Panc1 (cell line): Measurements from ENCODE around the gene SH3BP4. TPM values are rescaled to one million over a fixed set of nuclear protein-coding genes. Genes with fewer than 3 reads are reported as not detected.

ENCODE experiments used
- ATAC-seq: fragments of 200-7000 bp; cut with Tn5 transposase; 2 replicates; pipeline ENCODE4 v1.9.1; 2020; ENCODE audit warnings: mild to moderate bottlenecking, moderate library complexity
- BruUV-seq: library from RNA; stranded (reverse); fragments of 400-500 nt; replicated peaks from 2 replicates; lab custom pipeline; 2021; lab: Mats Ljungman, UMichigan
- CTCF ChIA-PET: fragments of 300-600 bp; sonication (Branson Sonifier 250); formaldehyde crosslinking; loops from one replicate; lab custom pipeline; 2022; ENCODE audit warnings: antibody characterized with exemption; lab: Charles Lee
- POLR2A ChIA-PET: fragments of 300-600 bp; sonication (Branson Sonifier 250); formaldehyde crosslinking; loops from one replicate; lab custom pipeline; 2022; ENCODE audit warnings: antibody characterized with exemption; lab: Charles Lee
- DNase-seq: peaks from one replicate; pipeline ENCODE4 v3.0.0-alpha.2; 2010; ENCODE audit warnings: low read depth, low spot score
- H3K27ac ChIP-seq: 2 replicates; pipeline ENCODE4 v1.5.1; 2011; ENCODE audit warnings: mild to moderate bottlenecking, low read length, inconsistent platforms
- H3K27me3 ChIP-seq: fragments of 200-500 bp; sonication (Bioruptor generic); 2 replicates; pipeline ENCODE4 v1.6.0; 2014; ENCODE audit warnings: low read length, inconsistent platforms; ENCODE audit not compliant: control insufficient read depth, insufficient read depth
- H3K36me3 ChIP-seq: fragments of 200-500 bp; sonication (Bioruptor generic); 2 replicates; pipeline ENCODE4 v1.5.1; 2014; ENCODE audit warnings: inconsistent platforms, mild to moderate bottlenecking, low read length, moderate library complexity; ENCODE audit not compliant: control insufficient read depth, insufficient read depth
- H3K4me1 ChIP-seq: 2 replicates; pipeline ENCODE4 v1.5.1; 2011; ENCODE audit warnings: inconsistent platforms, mild to moderate bottlenecking, low read length, moderate library complexity; ENCODE audit not compliant: control insufficient read depth, insufficient read depth
- H3K4me3 ChIP-seq, 2 experiments: 2 replicates each; pipeline ENCODE4 v1.5.1; 2011 to 2012; ENCODE audit warnings: low read depth in 2 of 2, low read length in 2 of 2, mild to moderate bottlenecking in 2 of 2, inconsistent platforms in 1 of 2, moderate library complexity in 1 of 2
- H3K9me3 ChIP-seq: fragments of 200-500 bp; sonication (Bioruptor generic); 2 replicates; pipeline ENCODE4 v1.5.1; 2014; ENCODE audit warnings: low read depth, mild to moderate bottlenecking, inconsistent platforms, low read length, moderate library complexity; ENCODE audit not compliant: control insufficient read depth, insufficient read depth
- CTCF ChIP-seq: fragments of 450-650 bp; IDR thresholded peaks from 2 replicates; pipeline ENCODE4 v1.5.1; 2017; ENCODE audit warnings: mild to moderate bottlenecking
- POLR2AphosphoS5 ChIP-seq: IDR thresholded peaks from 2 replicates; pipeline ENCODE4 v1.6.1; 2012; ENCODE audit warnings: mild to moderate bottlenecking, low read depth, low read length, moderate library complexity
- REST ChIP-seq, 2 experiments: IDR thresholded peaks; 2 replicates each; pipeline ENCODE4 v1.6.1; 2011 to 2012; ENCODE audit warnings: low read depth in 2 of 2, control low read depth in 1 of 2, low read length in 1 of 2, mild to moderate bottlenecking in 1 of 2, moderate library complexity in 1 of 2; ENCODE audit not compliant: insufficient read depth in 1 of 2
- SIN3A ChIP-seq: IDR thresholded peaks from 2 replicates; pipeline ENCODE4 v1.6.1; 2012; ENCODE audit warnings: low read depth, mild to moderate bottlenecking, low read length, moderate library complexity, borderline replicate concordance; ENCODE audit not compliant: insufficient read depth
- TCF7L2 ChIP-seq: IDR thresholded peaks from 2 replicates; pipeline ENCODE4 v1.6.1; 2011; ENCODE audit warnings: mild to moderate bottlenecking, low read depth, low read length, inconsistent platforms
- in situ Hi-C: cut with HindIII; loops from 2 replicates; pipeline ENCODE4 v1.10.0; 2016; ENCODE audit warnings: low sequenced_read_pairs, low pct_unique_long_range_greater_than_20kb
- intact Hi-C: fragments of 100-400 bp; cut with micrococcal nuclease; formaldehyde crosslinking; loops from one replicate; pipeline ENCODE4 v1.10.0; 2022; ENCODE audit not compliant: unreplicated experiment
- total RNA-seq: library from RNA; stranded (reverse); gene quantifications from one replicate; pipeline ENCODE4 v1.2.1, GENCODE V29; 2021; ENCODE audit not compliant: unreplicated experiment

The SH3BP4 gene
- total RNA-seq, 1 experiment from 2014 or later: 133 TPM

GRCh38 chr2:234917211-234917975 is 34.4 kb upstream of the SH3BP4 start:
- POLR2A ChIA-PET: no interaction called here
- TF ChIP-seq REST (IDR thresholded peaks at IDR 0.05; ENCODE audit: insufficient read depth in 1 of 2, low read depth in 2 of 2, low read length in 1 of 2) (no peak), POLR2AphosphoS5 (no peak), TCF7L2 (no peak), CTCF (no peak), SIN3A (no peak)
- CTCF ChIA-PET: no interaction called here

GRCh38 chr2:234919711-234920110 is 32.1 kb upstream of the SH3BP4 start:
- BruUV-seq: no TSS peak
- intact Hi-C loops: no loop called here
- POLR2A ChIA-PET: interaction anchor here (0.7 kb wide), 1 partner anchor 1263 kb away, joined by 4 read pairs; no protein-coding TSS in a partner anchor
- TF ChIP-seq REST (IDR thresholded peaks at IDR 0.05; ENCODE audit: insufficient read depth in 1 of 2, low read depth in 2 of 2, low read length in 1 of 2) (no peak), TCF7L2 (no peak), POLR2AphosphoS5 (no peak), SIN3A (no peak), CTCF (no peak)
- Histone ChIP-seq H3K4me1 (no peaks in the 10 kb centered on the region), H3K36me3 (no peaks in the 10 kb centered on the region), H3K4me3 (no peak overlapping the region), H3K27ac (no peak overlapping the region), H3K9me3 (no peaks in the 10 kb centered on the region), H3K27me3 (no peaks in the 10 kb centered on the region)
- CTCF ChIA-PET: interaction anchor here (0.5 to 0.6 kb wide), 2 partner anchors 188 to 1701 kb away, joined by 4 to 7 read pairs; no protein-coding TSS in a partner anchor
- DNase-seq: no peak
- no peak for ATAC-seq
- in situ Hi-C loops: no loop called here

More at GRCh38 chr2:234917211-234917975, 34.4 kb upstream of the SH3BP4 start:
- Histone ChIP-seq H3K36me3 (no peaks in the 10 kb centered on the region), H3K9me3 (no peaks in the 10 kb centered on the region), H3K4me3 (no peak overlapping the region), H3K4me1 (peaks cover 5% of the 10 kb centered on the region; the same call in 1 of the 2 replicates), H3K27me3 (no peaks in the 10 kb centered on the region), H3K27ac (no peak overlapping the region)
- DNase-seq: no peak
- no peak for ATAC-seq
- in situ Hi-C loops (no loop called here), intact Hi-C loops (no loop called here)
- no TSS peak for BruUV-seq
